HG02588 (cell line): ENCODE results near the gene SCYL1.

Experiments
- ATAC-seq: cut with Tn5 transposase; IDR thresholded peaks from one replicate; pipeline ENCODE4 v1.9.1; 2021; ENCODE audit warnings: mild to moderate bottlenecking, moderate library complexity; ENCODE audit not compliant: unreplicated experiment

The SCYL1 gene

GRCh38 chr11:65551572-65552387 lies 26.9 kb downstream of the SCYL1 start:
- ATAC-seq: peak; percentile 55

- ATAC-seq: no peak
Observed at GRCh38 chr11:65552388-65552951, 27.6 kb downstream of the SCYL1 start.

GRCh38 chr11:65553301-65554001 lies 28.6 kb downstream of the SCYL1 start:
- ATAC-seq: no peak

GRCh38 chr11:65554057-65554818 lies 29.4 kb downstream of the SCYL1 start:
- ATAC-seq: no peak

- no peak for ATAC-seq
Observed at GRCh38 chr11:65554842-65555430, 30.1 kb downstream of the SCYL1 start.

- ATAC-seq: no peak
Observed at GRCh38 chr11:65555693-65556231, 30.9 kb downstream of the SCYL1 start.

- no peak for ATAC-seq
Observed at GRCh38 chr11:65556470-65557279, 31.8 kb downstream of the SCYL1 start.

- ATAC-seq: no peak
Observed at GRCh38 chr11:65557280-65558001, 32.6 kb downstream of the SCYL1 start.

GRCh38 chr11:65558002-65558929 lies 33.4 kb downstream of the SCYL1 start, which contains the start of gene LTBP3:
LTBP3 (minus strand) TSS chr11:65558359; CDS start chr11:65557959, 400 bp downstream.
- no peak for ATAC-seq

- no peak for ATAC-seq
Observed at GRCh38 chr11:65558930-65559509, 34.1 kb downstream of the SCYL1 start.

GRCh38 chr11:65559535-65559934 lies 34.7 kb downstream of the SCYL1 start:
- no peak for ATAC-seq

GRCh38 chr11:65559951-65560537 lies 35.2 kb downstream of the SCYL1 start:
- ATAC-seq: no peak

- ATAC-seq: no peak
Observed at GRCh38 chr11:65560555-65561418, 35.9 kb downstream of the SCYL1 start.

GRCh38 chr11:65562020-65562419 lies 37.1 kb downstream of the SCYL1 start:
- no peak for ATAC-seq

- ATAC-seq: no peak
Observed at GRCh38 chr11:65562788-65563187, 37.9 kb downstream of the SCYL1 start.

- ATAC-seq: no peak
Observed at GRCh38 chr11:65563601-65564000, 38.7 kb downstream of the SCYL1 start.
